B cell (primary cell): ENCODE results near the gene SLC38A10. TPM values are rescaled to one million over a fixed set of nuclear protein-coding genes. Genes with fewer than 3 reads are reported as not detected.

Experiments
- ATAC-seq: fragments of 200-7000 bp; cut with Tn5 transposase; one replicate; pipeline ENCODE4 v1.10.0; 2021; ENCODE audit warnings: low read depth, mild to moderate bottlenecking, moderate number of reproducible peaks, moderate library complexity
- CTCF ChIA-PET: fragments of 350-600 bp; sonication (Branson Sonifier 250); formaldehyde crosslinking; loops from one replicate; lab custom pipeline; 2021; ENCODE audit warnings: antibody characterized with exemption, inconsistent platforms; lab: Charles Lee
- POLR2A ChIA-PET: fragments of 350-600 bp; sonication (Branson Sonifier 250); formaldehyde crosslinking; loops from one replicate; lab custom pipeline; 2021; ENCODE audit warnings: antibody characterized with exemption; lab: Charles Lee
- DNase-seq: peaks from one replicate; pipeline ENCODE4 v3.0.0; 2013
- H2AFZ ChIP-seq: 2 replicates; pipeline ENCODE4 v1.6.1; 2012; ENCODE audit warnings: mild to moderate bottlenecking, low read depth, low read length; ENCODE audit not compliant: insufficient read depth, poor library complexity, severe bottlenecking
- H3K27ac ChIP-seq, 2 donors: 1 replicate in 1 of 2; 2 replicates in 1 of 2; pipeline ENCODE4 v1.5.1; 2012 to 2013; ENCODE audit warnings: low read length in 2 of 2, mild to moderate bottlenecking in 2 of 2, moderate library complexity in 1 of 2
- H3K27me3 ChIP-seq, 4 experiments: fragments of 200-600 bp in 1 of 4; sonication (generic) in 1 of 4; replicated peaks in 1 of 4; 1 replicate in 2 of 4; 2 replicates in 2 of 4; pipeline versions ENCODE4 v1.6.1 to v1.7.0; 2013 to 2016; ENCODE audit warnings: low read length in 3 of 4, mild to moderate bottlenecking in 2 of 4, mixed read lengths in 1 of 4, moderate library complexity in 1 of 4; ENCODE audit not compliant: insufficient read depth in 4 of 4, control insufficient read depth in 3 of 4; ENCODE audit errors: control extremely low read depth in 1 of 4
- H3K36me3 ChIP-seq, 2 experiments: replicated peaks in 1 of 2; 1 replicate in 1 of 2; 2 replicates in 1 of 2; pipeline versions ENCODE4 v1.6.1 to v1.7.1; 2013; ENCODE audit warnings: low read length in 1 of 2; ENCODE audit not compliant: insufficient read depth in 2 of 2, control insufficient read depth in 1 of 2; ENCODE audit errors: control extremely low read depth in 1 of 2, extremely low read depth in 1 of 2
- H3K4me1 ChIP-seq, 2 donors: fragments of 200-600 bp in 1 of 2; sonication (generic) in 1 of 2; 1 replicate in 1 of 2; 2 replicates in 1 of 2; pipeline versions ENCODE4 v1.5.1 to v1.6.1; 2013 to 2017; ENCODE audit warnings: low read length in 2 of 2; ENCODE audit not compliant: control insufficient read depth in 2 of 2, insufficient read depth in 2 of 2
- H3K4me2 ChIP-seq: replicated peaks from 2 replicates; pipeline ENCODE3; 2012; ENCODE audit warnings: mild to moderate bottlenecking, low read depth, low read length; ENCODE audit not compliant: poor library complexity, severe bottlenecking
- H3K4me3 ChIP-seq, 5 experiments: fragments of 200-600 bp in 1 of 5; sonication (generic) in 1 of 5; 1 replicate in 3 of 5; 2 replicates in 2 of 5; pipeline versions ENCODE4 v1.5.1 to v1.7.0; 2011 to 2016; ENCODE audit warnings: low read length in 4 of 5, mild to moderate bottlenecking in 4 of 5, low read depth in 2 of 5, control low read depth in 1 of 5, moderate library complexity in 1 of 5; ENCODE audit not compliant: insufficient read depth in 1 of 5; ENCODE audit errors: control extremely low read depth in 1 of 5, extremely low read depth in 1 of 5
- H3K79me2 ChIP-seq: fragments of 200-600 bp; sonication (generic); one replicate; pipeline ENCODE4 v1.6.0; 2016; ENCODE audit warnings: low read length; ENCODE audit not compliant: control insufficient read depth, insufficient read depth
- H3K9ac ChIP-seq: fragments of 200-600 bp; sonication (generic); 2 replicates; pipeline ENCODE4 v1.6.1; 2017; ENCODE audit warnings: mild to moderate bottlenecking, low read length, moderate library complexity
- H3K9me3 ChIP-seq, 3 donors: one replicate each; pipeline versions ENCODE4 v1.6.1 to v1.7.1; 2013; ENCODE audit warnings: low read length in 2 of 3; ENCODE audit not compliant: control insufficient read depth in 2 of 3, insufficient read depth in 1 of 3; ENCODE audit errors: control extremely low read depth in 1 of 3
- H4K20me1 ChIP-seq: 2 replicates; pipeline ENCODE4 v1.6.0; 2012; ENCODE audit warnings: mild to moderate bottlenecking, low read length; ENCODE audit not compliant: insufficient read depth, control insufficient read depth, poor library complexity, severe bottlenecking
- H3K27ac Mint-ChIP-seq: one replicate; pipeline ENCODE4 v1.8.0; 2021; ENCODE audit warnings: mixed read lengths
- H3K27me3 Mint-ChIP-seq: one replicate; pipeline ENCODE4 v1.8.0; 2021; ENCODE audit warnings: mixed read lengths
- H3K4me1 Mint-ChIP-seq: one replicate; pipeline ENCODE4 v1.8.0; 2021; ENCODE audit warnings: mixed read lengths
- H3K4me3 Mint-ChIP-seq: one replicate; pipeline ENCODE4 v1.8.0; 2021; ENCODE audit warnings: mixed read lengths
- H3K9me3 Mint-ChIP-seq: one replicate; pipeline ENCODE4 v1.8.0; 2022; ENCODE audit warnings: mixed read lengths; ENCODE audit not compliant: insufficient read depth
- EZH2 ChIP-seq: IDR thresholded peaks from 2 replicates; pipeline ENCODE4 v1.6.1; 2012; ENCODE audit warnings: borderline replicate concordance, low read depth, mild to moderate bottlenecking, moderate library complexity, low read length; ENCODE audit not compliant: insufficient read depth, poor library complexity, severe bottlenecking
- WGBS: methylation state at CpG from one replicate; pipeline ENCODE4 v1.1.5; 2013; ENCODE audit warnings: missing lambda C conversion rate; ENCODE audit not compliant: insufficient coverage; 5-methylcytosine and 5-hydroxymethylcytosine counted together
- intact Hi-C: fragments of 100-400 bp; cut with micrococcal nuclease; formaldehyde crosslinking; loops from one replicate; pipeline ENCODE4 v1.10.0; 2022
- polyA plus RNA-seq: library from polyadenylated mRNA; depleted of rRNA; stranded (reverse); fragments of >200 nt; gene quantifications from 2 replicates; pipeline ENCODE4 v1.2.3, GENCODE V29; 2012
- total RNA-seq, 2 donors: library from RNA; stranded (reverse); fragments of 120-200 nt in 1 of 2; gene quantifications; 1 replicate in 1 of 2; 2 replicates in 1 of 2; pipeline versions ENCODE4 v1.2.3 to v1.2.4, GENCODE V29; 2013 to 2022
- TF ChIP-seq, protein P1 (sequence below): fragments of 200-600 bp; IDR thresholded peaks from one replicate; pipeline ENCODE4 v1.8.0; 2022; ENCODE audit warnings: antibody characterized with exemption, mild to moderate bottlenecking

Gene SLC38A10
- total and polyA plus RNA-seq, 2 donors (not counting 1 experiment from before 2014, with no cell fraction given) = 76.1 to 104 TPM

DNA sequence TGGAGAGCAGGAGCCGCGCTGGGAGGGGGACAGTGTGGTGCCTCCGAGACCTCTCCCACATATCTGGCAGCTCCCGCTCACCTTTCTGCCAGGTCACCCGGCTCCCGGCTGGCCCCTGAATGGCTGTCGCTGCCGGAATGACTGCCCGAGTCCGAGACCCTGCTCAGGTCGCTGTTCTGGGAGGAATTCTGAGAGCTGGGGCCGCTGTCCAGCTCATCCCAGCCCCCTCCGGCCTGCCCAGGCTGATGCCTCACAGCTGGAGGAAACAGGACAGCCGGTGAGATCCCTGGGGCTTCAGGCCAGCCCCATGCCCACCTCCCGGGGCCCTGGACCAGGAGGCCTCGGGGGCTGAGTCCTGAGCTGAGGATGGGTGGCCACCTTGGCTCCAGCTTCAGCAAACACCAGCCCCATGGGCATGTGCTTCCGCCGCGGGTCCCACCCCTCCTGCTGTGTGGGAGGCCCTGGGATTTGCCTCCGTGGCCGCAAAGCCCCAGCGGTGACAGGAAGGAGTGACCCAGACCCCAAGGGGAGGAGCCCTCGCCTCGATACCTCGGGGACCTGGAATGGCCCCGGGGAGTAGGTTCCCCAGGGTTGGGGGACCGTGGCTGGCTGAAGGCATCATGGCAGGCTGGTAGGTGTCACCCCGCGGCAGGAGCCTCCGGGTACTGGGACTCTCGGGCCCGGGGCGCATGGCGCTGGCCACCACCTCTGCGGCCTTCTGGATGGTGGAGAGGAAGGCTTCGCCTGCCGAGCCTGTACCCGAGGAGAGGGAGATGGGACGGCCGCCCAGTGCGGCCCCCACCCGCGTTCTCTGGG is 63.1 kb downstream of the SLC38A10 start:
- H4K20me1 ChIP-seq = peaks cover 57% of the 10 kb centered on the region

More for the DNA sequence above, 63.1 kb downstream of the SLC38A10 start:
- peaks cover 0 to 5% (median 0%) of the 10 kb centered on the region in 3 donors for H3K9me3 ChIP-seq
- Mint-ChIP-seq H3K4me1 (peaks cover 40% of the 10 kb centered on the region), H3K4me3 (no peak overlapping the region), H3K9me3 (no peaks in the 10 kb centered on the region), H3K27me3 (no peaks in the 10 kb centered on the region), H3K27ac (no peak overlapping the region)
- peaks cover 0 to 66% of the 10 kb centered on the region in 2 experiments for H3K36me3 ChIP-seq
- peaks cover 40% of the 10 kb centered on the region for H3K79me2 ChIP-seq
- intact Hi-C loops = no loop called here
- POLR2A ChIA-PET = interaction anchor here (0.6 kb wide), 1 partner anchor 213 kb away, joined by 3 read pairs; no protein-coding TSS in a partner anchor
- H2AFZ ChIP-seq = no peak overlapping the region
- CTCF ChIA-PET = no interaction called here
- H3K27me3 ChIP-seq = no peaks in the 10 kb centered on the region
- DNase-seq (no peak), ATAC-seq (no peak)
- TF ChIP-seq, protein P1, sequence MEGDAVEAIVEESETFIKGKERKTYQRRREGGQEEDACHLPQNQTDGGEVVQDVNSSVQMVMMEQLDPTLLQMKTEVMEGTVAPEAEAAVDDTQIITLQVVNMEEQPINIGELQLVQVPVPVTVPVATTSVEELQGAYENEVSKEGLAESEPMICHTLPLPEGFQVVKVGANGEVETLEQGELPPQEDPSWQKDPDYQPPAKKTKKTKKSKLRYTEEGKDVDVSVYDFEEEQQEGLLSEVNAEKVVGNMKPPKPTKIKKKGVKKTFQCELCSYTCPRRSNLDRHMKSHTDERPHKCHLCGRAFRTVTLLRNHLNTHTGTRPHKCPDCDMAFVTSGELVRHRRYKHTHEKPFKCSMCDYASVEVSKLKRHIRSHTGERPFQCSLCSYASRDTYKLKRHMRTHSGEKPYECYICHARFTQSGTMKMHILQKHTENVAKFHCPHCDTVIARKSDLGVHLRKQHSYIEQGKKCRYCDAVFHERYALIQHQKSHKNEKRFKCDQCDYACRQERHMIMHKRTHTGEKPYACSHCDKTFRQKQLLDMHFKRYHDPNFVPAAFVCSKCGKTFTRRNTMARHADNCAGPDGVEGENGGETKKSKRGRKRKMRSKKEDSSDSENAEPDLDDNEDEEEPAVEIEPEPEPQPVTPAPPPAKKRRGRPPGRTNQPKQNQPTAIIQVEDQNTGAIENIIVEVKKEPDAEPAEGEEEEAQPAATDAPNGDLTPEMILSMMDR = no peak
- no peak for TF ChIP-seq EZH2
- H3K4me2 ChIP-seq = no peak overlapping the region
- WGBS = 95% methylated on average over 42 of the region's 43 CpGs
- H3K9ac ChIP-seq = no peak overlapping the region
- no peak overlapping the region for H3K4me3 ChIP-seq
- H3K4me1 ChIP-seq = peaks cover 19 to 31% of the 10 kb centered on the region in 2 donors
- no peak overlapping the region for H3K27ac ChIP-seq
